GM19395 (cell line): ENCODE measurements around the gene ALG2.
"Not testable (repeated sequence)": the region's sequence is repeated elsewhere in the genome, so short reads cannot be mapped to it uniquely, and the experiment has no call there.

ENCODE experiments used
- ATAC-seq: cut with Tn5 transposase; IDR thresholded peaks from one replicate; pipeline ENCODE4 v1.9.1; 2021; ENCODE audit warnings: mild to moderate bottlenecking, moderate library complexity; ENCODE audit not compliant: unreplicated experiment

Gene ALG2

DNA sequence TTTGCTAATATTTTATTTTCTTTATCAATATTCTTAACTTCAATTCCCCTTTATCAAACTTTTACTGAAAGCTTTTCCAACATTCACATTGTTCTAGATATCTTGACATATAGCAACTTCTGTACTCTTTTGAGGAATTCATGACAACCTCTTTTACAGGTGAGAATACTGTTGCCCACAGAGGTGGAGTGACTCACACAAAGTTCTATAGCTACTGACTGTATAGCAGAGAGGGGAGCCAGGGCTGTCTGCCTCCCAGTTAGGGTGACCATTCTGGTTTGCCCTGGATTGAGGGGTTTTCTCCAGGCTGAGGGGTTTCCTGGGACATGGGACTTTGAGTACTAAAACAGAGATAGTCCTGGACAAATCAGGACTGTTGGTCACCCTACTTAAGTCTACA is 16.6 kb upstream of the ALG2 start:
- no peak for ATAC-seq

DNA sequence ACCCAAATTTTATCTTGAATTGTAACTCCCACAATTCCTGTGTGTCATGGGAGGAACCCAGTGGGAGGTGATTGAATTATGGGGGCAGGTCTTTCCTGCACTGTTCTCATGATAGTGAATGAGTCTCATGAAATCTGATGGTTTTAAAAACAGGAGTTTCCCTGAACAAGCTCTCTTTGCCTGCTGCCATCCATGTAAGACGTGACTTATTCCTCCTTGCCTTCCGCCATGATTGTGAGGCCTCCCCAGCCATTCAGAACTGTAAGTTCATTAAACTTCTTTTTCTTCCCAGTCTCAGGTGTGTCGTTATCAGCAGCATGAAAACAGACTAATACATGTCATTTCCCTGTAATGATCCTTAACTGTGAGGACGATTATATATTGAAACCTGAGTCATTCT is 16.1 kb upstream of the ALG2 start:
- not testable (repeated sequence) for ATAC-seq

DNA sequence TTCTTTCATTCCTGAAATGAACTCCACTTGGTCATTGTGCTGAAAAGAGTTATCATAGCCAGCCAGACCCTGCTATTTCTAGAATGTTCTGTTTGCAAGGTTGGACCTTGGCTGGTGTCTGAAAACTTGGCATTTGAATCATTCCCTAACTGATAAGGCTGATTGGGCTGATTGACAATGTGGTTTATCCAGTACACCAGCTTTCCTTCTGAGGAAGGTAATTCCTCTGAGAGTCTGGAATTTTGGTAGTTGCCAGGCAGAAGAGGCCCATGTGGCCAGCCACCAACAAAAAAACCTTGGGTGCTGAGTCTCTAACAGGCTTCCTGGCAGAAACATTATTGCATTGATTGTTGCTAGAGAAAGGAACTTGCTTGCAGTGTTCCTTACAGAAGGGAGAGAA is 15.6 kb upstream of the ALG2 start:
- ATAC-seq = no peak

DNA sequence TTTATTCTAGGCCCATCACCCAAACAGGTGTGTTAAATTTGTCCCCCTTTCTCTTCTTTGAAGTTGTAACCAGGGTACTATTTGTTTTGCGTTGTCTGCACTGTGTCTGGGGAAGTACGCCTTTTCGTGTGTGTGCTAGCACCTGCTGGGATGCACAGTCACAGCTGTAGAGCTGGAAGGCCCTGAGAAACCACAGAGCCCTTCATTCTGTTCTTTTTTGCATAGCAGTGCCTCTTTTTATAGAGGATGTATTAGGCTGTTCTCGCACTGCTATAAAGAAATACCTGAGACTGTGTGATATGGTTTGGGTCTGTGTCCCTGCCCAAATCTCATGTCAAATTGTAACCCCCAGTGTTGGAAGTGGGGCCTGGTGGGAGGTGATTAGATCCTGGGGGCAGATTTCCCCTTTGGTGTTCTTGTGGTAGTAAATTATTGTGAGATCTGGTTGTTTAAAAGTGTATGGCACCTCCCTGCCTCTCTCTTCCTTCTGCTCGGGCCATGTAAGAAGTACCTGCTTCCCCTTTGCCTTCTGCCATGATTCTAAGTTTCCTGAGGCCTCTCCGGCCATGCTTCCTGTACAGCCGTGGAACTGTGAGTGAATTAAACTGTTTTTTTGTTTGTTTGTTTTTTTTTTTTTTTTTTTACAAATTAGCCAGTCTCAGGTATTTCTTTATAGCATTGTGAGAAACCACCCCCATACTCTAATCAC is 14.3 kb upstream of the ALG2 start:
- ATAC-seq = peak; percentile 97

DNA sequence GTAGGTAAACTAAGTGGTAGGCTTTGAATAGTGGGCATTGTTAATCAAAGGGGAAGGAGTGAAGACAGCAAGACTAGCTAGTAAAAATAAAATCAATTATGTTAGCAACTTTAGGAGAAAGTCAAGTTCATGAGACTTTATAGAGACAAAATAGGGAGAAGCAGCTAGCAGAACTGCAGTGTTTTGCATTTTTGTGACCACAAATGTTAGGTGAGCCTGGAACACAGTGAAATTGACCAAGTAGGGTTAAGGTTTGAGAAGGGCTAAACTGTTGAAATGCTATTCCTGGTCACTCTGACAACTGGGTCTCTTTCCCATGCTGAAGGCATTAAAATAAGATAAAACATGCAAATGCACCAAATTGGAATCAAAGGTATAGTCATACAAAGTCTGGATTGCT is 13.3 kb upstream of the ALG2 start:
- no peak for ATAC-seq

DNA sequence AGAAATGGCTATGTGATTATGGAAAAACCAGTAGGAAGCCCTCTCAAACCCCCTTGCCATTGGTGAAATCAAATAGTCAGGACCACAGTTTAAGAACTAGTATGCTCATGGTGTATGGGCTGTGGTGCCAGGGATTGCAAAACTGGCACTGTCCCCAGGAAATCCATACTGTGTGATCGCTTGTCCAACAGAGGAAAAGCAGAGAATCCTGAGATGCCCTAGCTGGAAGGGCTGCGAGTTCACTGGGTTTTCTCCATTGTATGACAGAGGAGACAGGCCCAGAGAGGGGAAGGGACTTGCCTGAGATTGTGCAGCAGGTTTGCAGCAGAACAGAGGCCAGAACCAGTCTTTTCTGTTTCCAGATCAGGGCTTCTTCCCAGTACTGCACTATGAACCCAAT is 12.9 kb upstream of the ALG2 start:
- ATAC-seq = no peak

DNA sequence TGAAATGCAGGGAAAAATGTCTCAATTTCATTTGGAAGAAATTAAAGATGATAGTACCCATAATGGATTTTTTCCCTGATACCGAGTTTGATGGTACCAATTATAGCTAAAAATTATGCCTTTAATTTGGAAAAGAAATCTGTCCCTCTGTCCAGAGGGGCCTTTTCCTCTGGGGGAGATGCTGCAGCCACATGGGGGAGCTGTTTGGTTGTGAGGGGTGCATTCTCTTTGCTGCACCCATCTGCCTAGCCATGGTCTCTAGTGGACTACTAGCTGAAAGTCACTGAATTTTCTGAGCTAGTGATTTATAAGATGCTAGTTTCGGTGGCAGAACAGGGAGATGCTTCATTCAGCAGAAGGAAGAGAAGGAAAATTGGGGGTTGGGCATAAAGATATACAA is 10.0 kb upstream of the ALG2 start:
- no peak for ATAC-seq

DNA sequence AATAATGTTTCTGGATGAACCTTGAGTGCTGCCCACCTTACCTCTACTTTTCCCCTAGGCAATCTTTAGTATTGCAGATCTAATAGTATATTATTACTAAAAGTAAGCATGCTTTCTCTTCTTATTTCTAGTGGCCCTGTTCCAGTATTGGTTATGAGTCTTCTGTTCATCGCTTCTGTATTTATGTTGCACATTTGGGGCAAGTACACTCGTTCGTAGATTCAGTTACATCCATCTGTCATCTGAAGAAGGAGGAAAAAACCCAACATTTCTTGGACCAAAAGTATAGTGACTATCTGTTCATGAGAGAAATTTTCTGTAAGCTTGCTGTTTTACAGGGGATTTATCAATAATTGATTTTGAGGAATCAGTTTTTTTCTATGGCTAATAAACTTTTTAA is 8.5 kb upstream of the ALG2 start:
- no peak for ATAC-seq

DNA sequence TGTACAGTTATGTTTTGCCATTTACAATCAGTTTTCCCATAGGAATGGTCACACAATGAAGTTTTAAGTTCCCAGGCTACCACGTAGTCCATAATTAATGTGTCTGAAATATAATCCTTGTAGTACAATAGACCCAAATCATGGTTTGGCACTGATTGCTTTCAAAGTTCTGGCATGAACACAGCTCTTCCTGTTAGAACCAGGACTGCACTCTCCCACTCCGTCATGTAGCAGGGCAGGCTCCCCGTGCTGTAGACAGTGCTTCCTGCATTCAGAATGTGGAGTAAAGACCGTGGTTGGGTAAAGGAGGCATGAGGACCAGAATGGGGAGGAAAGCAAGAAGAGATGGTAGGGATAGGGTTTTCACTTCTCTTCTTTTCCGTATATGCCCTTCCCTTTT is 4.3 kb upstream of the ALG2 start:
- no peak for ATAC-seq

DNA sequence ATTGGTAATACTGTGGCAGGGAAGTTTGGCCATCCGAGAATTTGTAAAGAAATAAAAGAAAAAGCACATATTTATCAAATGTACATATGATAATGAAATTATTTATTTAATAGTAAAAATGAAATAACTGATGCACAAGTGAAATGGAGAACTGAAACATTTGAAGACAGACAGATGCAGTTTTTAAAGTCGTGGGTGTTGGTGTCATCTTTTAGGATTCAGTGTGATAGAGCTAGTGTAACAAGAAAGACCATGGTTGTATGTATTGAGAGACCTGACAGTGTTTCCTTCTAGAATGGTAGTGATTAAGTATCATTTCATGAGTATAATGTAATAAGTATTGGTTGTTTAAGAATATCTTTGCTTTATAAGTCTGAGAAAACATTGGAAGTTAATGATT is 2.7 kb upstream of the ALG2 start:
- ATAC-seq = no peak

DNA sequence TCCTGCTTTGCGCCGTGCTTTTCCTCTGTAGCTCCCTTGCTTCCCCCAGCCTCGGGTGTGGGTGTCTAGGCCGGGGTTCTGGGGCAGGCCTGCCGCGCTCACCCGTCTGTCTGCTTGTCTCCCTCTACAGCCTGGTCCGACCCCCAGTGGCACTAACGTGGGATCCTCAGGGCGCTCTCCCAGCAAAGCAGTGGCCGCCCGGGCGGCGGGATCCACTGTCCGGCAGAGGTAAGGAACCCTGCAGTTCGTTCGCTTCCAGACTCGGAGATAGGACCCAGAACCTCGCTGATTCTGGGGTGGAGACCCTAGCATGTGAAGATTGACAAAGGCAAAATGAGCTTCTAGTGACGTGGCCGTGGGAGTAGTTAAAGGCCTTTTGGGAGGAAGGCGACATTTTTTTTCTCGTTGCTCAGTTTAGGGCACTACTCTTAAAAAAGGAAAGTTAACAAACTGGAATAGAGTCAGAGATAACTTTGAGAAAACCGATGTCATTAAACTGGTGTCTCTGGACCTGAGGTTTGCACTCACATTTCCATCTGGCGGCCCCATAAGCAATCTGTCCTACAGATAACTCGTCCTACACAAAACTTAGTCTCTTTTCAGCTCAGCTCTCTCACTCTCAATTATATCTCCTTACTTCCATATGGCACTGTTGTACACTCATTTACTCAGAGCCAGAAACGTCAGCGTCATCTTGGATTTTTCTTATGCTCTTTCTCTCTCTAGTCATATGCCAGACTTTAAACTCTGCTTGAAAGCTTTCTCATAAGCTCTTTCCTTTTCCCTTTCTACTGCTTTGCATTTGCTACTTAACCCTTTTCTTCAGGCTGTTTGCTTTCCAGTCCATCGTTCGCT is 901 bp upstream of the ALG2 start:
- peak; percentile 24 for ATAC-seq

DNA sequence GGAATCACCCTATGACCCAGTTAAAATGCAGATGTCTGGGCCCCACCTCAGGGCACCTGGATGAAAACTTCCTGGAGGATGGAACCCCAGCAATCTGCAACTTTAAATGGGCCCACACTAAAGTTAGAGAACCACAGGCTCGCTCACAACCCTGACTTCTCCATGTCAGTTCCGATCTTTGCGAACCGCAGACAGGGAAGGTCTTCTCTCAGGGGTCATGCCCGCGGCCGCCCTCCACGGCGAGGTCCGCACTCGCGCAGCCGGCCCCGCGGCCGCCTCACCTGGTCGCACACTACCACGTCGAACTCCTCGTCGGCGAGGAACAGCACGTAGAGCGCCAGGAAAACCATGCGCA is 499 bp downstream of the ALG2 start:
- ATAC-seq = peak; percentile 29

DNA sequence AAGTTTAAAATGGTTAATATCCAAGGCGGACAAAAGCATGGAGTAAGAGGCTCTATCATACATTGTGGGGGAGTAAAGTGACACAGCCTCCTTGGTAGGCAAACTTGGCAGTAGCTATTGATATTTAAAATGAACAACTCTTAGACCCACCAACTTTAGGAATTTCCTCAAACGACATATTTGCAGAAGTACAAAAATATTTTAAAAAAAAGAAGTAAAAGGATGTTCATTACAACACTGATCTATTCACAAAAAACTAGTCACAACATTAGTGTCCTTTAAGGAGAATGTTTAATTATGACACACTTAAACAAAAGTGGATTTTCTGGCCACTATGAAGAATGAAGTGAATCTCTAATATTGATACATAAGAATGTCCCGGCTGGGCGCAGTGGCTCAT is 1.7 kb downstream of the ALG2 start:
- no peak for ATAC-seq

DNA sequence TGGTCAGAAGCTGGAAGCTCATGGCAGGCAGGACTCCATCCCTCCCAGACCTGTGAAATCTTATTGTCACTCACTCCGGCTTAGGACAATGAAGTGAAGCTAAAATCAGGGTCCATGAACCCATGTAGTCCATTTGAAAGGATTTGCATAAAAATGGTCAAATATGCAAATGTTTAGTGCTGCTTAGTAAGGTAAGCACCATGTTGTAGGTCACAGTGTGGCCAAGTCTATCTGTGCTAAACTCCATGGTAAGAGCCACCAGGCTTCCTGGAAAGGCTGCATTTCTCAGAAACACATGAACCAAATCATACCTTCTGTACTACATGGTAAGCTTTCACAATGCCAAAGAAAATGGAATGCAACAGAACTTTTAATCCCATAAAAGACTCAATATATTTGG is 5.7 kb downstream of the ALG2 start:
- ATAC-seq = no peak

DNA sequence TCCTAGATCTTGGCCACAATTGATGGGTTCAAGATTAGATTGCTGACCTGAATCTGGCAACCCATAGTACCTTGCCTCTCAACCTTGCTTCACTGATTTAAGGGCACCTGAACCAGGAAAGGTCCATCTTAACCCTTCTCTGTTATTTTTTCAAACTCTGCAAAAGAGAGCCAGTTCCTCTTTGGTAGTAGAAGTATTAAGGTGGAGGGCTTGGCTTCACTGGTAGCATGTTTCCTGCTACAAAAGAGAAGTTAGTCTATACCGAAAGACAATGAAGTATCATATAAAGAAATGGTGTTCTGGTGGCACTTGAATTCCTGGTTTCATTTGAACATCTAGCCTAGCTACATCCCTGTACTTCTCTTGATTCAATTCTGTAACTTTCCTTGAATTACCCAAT is 8.5 kb downstream of the ALG2 start:
- no peak for ATAC-seq

DNA sequence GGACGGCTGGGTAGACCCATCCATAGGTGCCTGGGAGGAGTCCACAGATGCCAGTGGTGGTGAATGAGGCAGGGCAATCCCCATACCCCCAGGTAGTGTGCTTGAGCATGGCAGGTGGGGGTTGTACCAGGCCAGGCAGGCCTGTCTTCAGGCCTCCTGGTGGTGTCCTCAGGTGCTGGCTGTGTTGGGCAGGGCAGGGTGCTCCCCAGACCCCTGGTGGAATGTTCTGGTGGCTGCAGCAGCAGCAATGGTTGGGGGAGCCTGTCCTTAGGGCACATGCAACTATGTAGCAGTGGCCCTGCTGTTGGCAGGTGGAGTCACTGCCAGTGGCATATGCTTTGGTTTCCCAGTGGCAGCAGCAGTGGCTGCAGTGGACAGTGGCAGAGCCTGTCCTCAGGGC is 10.0 kb downstream of the ALG2 start:
- ATAC-seq = no peak

DNA sequence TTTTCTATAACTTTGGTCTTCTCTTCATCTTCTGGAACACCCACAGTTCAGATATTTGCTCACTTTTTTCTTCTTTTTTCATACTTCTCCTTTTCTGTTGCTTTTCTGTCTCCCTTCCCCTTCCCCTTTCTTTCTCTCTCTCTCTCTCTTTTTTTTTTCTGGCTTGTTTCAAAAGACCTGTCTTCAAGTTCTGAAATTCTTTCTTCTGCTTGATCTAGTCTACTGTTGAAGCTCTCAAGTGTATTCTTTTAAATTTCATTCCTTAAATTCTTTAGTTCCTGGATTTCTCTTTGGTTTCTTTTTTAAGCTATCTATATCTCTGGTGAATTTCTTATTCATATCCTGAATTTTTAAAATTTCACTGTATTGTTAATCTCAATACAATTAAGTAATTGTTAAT is 11.2 kb downstream of the ALG2 start:
- ATAC-seq = no peak

DNA sequence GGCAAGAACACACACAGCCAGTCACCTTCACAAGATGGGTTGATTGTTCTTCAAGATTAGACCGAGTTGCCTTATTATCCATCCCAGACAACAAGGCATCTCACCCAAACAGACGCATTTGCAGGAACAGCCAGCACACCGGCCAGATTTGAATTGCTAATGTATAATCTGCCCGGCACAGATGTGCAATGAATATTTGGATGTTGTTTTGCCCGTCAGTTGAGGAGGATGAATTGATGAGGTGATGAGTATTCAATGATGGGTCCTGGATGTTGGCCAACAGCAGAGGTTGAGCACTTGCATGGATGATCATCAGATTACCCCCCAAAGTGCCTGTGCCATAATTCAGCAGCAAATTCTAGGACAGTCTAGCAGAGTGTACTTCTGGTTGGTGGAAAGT is 20.1 kb downstream of the ALG2 start:
- no peak for ATAC-seq

DNA sequence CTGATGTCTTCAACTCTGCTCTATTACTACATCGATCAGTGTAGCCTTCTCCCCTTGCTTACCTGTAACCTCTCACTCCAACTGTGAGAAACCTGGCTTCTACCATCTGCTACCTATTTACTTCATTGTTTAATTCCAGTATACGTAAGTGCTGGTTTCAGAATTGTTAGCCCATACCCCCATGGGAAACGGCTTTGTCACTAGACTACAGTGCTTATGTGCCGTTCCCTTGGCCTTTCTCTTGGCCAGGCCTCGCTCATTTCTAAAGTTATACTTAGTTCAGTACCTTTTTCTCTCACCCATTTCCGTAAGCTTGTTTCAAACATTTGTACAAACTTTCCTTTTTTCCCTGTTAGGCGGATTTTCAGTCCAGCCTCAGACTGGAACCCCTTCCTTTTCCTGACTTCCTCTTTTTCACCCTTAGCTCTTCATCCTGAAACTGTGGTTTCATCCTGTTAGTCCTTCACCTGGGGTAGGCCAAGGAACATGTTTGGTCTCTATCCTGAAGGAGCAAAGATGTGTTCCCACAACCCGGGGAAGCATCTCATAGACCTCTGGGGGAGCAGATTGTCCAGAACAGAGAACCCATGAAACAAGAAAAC is 21.7 kb downstream of the ALG2 start:
- no peak for ATAC-seq

DNA sequence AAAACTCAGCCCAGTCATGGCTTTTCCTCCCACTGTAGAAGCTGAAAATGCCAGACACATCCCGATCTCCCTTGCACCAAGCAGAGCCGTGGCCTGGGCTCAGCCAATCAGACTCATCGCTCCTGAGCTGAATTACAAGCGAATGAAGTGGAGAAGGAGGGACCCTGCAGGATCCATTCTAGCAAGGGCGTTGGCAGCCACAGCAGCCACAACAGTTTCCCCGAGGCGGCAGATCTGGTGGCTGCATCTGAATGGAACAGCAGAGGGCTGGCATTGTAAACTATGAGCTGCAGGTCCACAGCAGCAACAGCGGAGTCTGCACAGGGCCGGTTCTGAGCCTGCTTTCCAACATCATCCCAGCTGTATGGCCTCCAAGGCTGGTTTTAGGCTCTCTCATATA is 23.8 kb downstream of the ALG2 start:
- no peak for ATAC-seq

DNA sequence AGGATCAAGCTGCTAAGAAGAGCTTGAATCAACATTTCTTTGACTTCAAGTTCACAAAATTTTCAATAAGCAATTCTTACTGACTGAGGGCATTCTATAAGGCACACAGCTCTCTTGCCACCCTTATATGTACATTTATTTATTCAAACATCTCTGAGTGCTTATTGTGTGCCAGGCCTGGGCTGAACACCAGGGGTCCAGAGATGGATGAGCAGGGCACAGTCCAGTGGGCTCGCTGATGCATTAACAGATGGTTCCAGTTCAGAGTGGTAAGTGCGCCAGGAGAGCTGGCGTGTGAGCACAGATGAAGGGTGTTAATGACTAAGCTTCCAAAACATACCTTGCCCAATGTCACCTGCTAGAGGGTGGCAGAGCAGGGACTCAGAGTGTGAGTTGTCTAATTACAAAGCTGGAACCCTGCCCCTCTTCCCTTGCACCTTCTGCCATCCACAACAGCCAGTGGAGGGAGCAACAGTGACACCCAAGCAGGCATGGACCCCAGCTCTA is 24.6 kb downstream of the ALG2 start:
- ATAC-seq = no peak

DNA sequence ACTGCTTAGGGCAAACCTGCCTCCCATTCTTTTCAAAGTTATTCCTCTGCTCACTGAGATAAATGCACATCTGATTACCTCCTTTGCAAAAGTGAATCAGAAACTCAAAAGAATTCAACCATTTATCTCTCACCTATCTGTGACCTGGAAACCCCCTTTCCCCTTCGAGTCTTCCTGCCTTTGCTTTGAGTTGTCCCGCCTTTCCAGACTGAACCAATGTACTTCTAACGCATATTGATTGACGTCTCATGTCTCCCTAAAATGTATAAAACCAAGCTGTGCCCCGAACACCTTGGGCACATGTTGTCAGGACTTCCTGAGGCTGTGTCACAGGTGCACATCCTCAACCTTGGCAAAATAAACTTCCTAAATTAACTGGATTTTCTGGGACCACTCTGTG is 25.3 kb downstream of the ALG2 start:
- ATAC-seq = not testable (repeated sequence)
